Measurements from ENCODE around the gene ZBTB16.

The ZBTB16 gene

GRCh38 chr11:114131461-114131864, 72.0 kb downstream of the ZBTB16 start:
- TF ChIP-seq PBX3 (CRISPR knock-in tag; IDR thresholded peaks at IDR 0.05) (no peak), KLF7 (tag by site-specific recombination; IDR thresholded peaks at IDR 0.05; ENCODE audit: borderline replicate concordance) (no peak), IKZF3 (tag by site-specific recombination; IDR thresholded peaks at IDR 0.05) (no peak), ZNF335 (tag by site-specific recombination; conservative IDR thresholded peaks at IDR 0.05) (no peak), YY1 (tag by site-specific recombination; IDR thresholded peaks at IDR 0.05) (no peak), ZNF776 (tag by site-specific recombination; IDR thresholded peaks at IDR 0.05; ENCODE audit: borderline replicate concordance) (no peak), PRDM6 (tag by site-specific recombination; IDR thresholded peaks at IDR 0.05) (no peak), ZNF10 (tag by site-specific recombination; IDR thresholded peaks at IDR 0.05) (no peak), ZNF274 (IDR thresholded peaks at IDR 0.05; ENCODE audit: low read length) (no peak), ZNF274 (tag by site-specific recombination; IDR thresholded peaks at IDR 0.05; ENCODE audit: borderline replicate concordance) (no peak), ZNF302 (tag by site-specific recombination; IDR thresholded peaks at IDR 0.05; ENCODE audit: low read depth) (no peak), PRDM10 (tag by site-specific recombination; IDR thresholded peaks at IDR 0.05) (no peak), ZNF623 (tag by site-specific recombination; IDR thresholded peaks at IDR 0.05) (no peak), TCF7L2 (IDR thresholded peaks at IDR 0.05; ENCODE audit: borderline replicate concordance, low read depth, low read length) (no peak), KLF8 (tag by site-specific recombination; IDR thresholded peaks at IDR 0.05) (no peak)
- TF ChIP-seq, protein P1, sequence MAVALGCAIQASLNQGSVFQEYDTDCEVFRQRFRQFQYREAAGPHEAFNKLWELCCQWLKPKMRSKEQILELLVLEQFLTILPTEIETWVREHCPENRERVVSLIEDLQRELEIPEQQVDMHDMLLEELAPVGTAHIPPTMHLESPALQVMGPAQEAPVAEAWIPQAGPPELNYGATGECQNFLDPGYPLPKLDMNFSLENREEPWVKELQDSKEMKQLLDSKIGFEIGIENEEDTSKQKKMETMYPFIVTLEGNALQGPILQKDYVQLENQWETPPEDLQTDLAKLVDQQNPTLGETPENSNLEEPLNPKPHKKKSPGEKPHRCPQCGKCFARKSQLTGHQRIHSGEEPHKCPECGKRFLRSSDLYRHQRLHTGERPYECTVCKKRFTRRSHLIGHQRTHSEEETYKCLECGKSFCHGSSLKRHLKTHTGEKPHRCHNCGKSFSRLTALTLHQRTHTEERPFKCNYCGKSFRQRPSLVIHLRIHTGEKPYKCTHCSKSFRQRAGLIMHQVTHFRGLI (tag by site-specific recombination; IDR thresholded peaks at IDR 0.05), result no peak
- TF ChIP-seq, protein P2, sequence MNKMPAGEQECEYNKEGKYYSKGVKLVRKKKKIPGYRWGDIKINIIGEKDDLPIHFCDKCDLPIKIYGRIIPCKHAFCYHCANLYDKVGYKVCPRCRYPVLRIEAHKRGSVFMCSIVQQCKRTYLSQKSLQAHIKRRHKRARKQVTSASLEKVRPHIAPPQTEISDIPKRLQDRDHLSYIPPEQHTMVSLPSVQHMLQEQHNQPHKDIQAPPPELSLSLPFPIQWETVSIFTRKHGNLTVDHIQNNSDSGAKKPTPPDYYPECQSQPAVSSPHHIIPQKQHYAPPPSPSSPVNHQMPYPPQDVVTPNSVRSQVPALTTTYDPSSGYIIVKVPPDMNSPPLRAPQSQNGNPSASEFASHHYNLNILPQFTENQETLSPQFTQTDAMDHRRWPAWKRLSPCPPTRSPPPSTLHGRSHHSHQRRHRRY (tag by site-specific recombination; IDR thresholded peaks at IDR 0.05), result no peak
- Histone ChIP-seq H3K27ac (ENCODE audit: extremely low read depth, low read depth, low read length) (no peak overlapping the region), H3K9me3 (ENCODE audit: control insufficient read depth, insufficient read depth, low read depth, low read length) (no peaks in the 10 kb centered on the region), H3K36me3 (ENCODE audit: control insufficient read depth in 2 of 2, insufficient read depth in 1 of 2, low read length in 2 of 2) (no peaks in the 10 kb centered on the region), H3K4me1 (ENCODE audit: control insufficient read depth, insufficient read depth, low read length) (no peaks in the 10 kb centered on the region; the same call in 1 of the 2 replicates), H3K4me3 (ENCODE audit: low read depth, low read length) (no peak overlapping the region)
- ChIA-PET POLR2A (interaction anchor here (0.5 kb wide), 1 partner anchor 65 kb away, joined by 5 read pairs; no protein-coding TSS in a partner anchor), CTCF (interaction anchor here (0.7 kb wide), 1 partner anchor 9 kb away, joined by 3 read pairs; no protein-coding TSS in a partner anchor)

All from HEK293 (cell line).